Measurements from ENCODE around the gene GAB1. TPM values are rescaled to one million over a fixed set of nuclear protein-coding genes. Genes with fewer than 3 reads are reported as not detected.

Gene GAB1
- total and polyA plus RNA-seq, 2 donors (not counting 1 experiment from before 2014, with no cell fraction given) = 4.7 to 10.8 TPM

DNA sequence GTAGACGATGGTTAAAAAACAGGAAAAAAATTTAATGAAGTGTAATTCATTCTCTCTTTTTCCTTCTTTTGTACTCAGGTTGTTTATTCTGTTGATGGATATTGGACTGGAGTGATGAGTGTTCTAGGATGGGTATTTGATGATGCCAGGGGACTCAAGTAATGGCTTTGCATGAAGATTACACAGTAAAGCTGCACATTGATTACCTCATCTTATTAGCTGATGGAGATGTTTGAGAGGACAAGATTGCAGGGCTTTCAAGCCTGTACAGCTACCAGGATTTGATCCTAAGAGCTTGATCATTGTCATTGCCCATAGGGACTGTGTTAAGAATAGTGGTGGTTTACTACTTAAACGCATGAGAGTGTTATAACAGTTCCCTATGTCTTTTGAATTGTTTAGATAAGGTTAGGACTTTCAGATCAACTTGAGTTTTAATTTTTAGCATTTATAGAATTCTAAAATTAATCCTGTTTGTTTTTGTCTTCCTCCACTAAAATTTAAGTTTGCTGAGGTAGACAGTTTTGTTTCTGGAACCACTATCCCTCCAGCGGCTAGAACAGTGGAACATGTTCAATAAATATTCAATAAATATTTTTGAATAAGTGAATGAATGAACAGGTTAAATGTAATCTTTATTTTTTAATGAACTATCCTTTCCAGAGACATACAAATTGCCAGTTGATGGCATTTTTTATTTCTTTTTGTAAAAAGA is 58.2 kb downstream of the GAB1 start:
- Mint-ChIP-seq H3K9me3 (ENCODE audit: insufficient read depth) (no peaks in the 10 kb centered on the region), H3K4me3 (no peak overlapping the region), H3K27ac (no peak overlapping the region), H3K27me3 (peaks cover 6% of the 10 kb centered on the region), H3K4me1 (peaks cover 25% of the 10 kb centered on the region)
- no peak overlapping the region for H3K4me3 ChIP-seq (ENCODE audit: control extremely low read depth in 1 of 5, extremely low read depth in 1 of 5, insufficient read depth in 1 of 5, low read depth in 2 of 5, low read length in 4 of 5)
- no peak overlapping the region for H3K9ac ChIP-seq (ENCODE audit: low read length)
- no peaks in the 10 kb centered on the region for H4K20me1 ChIP-seq (ENCODE audit: control insufficient read depth, insufficient read depth, low read length, poor library complexity, severe bottlenecking)
- H3K36me3 ChIP-seq (replicated peaks in 1 of 2; ENCODE audit: control extremely low read depth in 1 of 2, control insufficient read depth in 1 of 2, extremely low read depth in 1 of 2, insufficient read depth in 2 of 2, low read length in 1 of 2) = peaks cover 0 to 3% of the 10 kb centered on the region in 2 experiments
- intact Hi-C loops (cut with micrococcal nuclease) = no loop called here
- POLR2A ChIA-PET = no interaction called here
- no peaks in the 10 kb centered on the region for H3K27me3 ChIP-seq (replicated peaks in 1 of 4; ENCODE audit: control extremely low read depth in 1 of 4, control insufficient read depth in 3 of 4, insufficient read depth in 4 of 4, low read length in 3 of 4)
- DNase-seq (no peak), ATAC-seq (ENCODE audit: low read depth) (no peak)
- no peak overlapping the region for H3K27ac ChIP-seq (ENCODE audit: low read length in 2 of 2)
- peaks cover 10 to 22% of the 10 kb centered on the region in 2 donors for H3K4me1 ChIP-seq (ENCODE audit: control insufficient read depth in 2 of 2, insufficient read depth in 2 of 2, low read length in 2 of 2)
- H3K9me3 ChIP-seq (ENCODE audit: control extremely low read depth in 1 of 3, control insufficient read depth in 2 of 3, insufficient read depth in 1 of 3, low read length in 2 of 3) = no peaks in the 10 kb centered on the region
- peaks cover 30% of the 10 kb centered on the region for H3K79me2 ChIP-seq (ENCODE audit: control insufficient read depth, insufficient read depth, low read length)
- H3K4me2 ChIP-seq (replicated peaks; ENCODE audit: low read depth, low read length, poor library complexity, severe bottlenecking) = no peak overlapping the region
- CTCF ChIA-PET = interaction anchor here (0.8 to 1.3 kb wide), 2 partner anchors 9 to 11 kb away, joined by 3 read pairs; no protein-coding TSS in a partner anchor
- no CpG with 5 or more reads among the region's 3 CpGs for WGBS (ENCODE audit: insufficient coverage)
- no peak for TF ChIP-seq EZH2 (IDR thresholded peaks at IDR 0.05; ENCODE audit: borderline replicate concordance, insufficient read depth, low read depth, low read length, poor library complexity, severe bottlenecking)
- TF ChIP-seq, protein P1, sequence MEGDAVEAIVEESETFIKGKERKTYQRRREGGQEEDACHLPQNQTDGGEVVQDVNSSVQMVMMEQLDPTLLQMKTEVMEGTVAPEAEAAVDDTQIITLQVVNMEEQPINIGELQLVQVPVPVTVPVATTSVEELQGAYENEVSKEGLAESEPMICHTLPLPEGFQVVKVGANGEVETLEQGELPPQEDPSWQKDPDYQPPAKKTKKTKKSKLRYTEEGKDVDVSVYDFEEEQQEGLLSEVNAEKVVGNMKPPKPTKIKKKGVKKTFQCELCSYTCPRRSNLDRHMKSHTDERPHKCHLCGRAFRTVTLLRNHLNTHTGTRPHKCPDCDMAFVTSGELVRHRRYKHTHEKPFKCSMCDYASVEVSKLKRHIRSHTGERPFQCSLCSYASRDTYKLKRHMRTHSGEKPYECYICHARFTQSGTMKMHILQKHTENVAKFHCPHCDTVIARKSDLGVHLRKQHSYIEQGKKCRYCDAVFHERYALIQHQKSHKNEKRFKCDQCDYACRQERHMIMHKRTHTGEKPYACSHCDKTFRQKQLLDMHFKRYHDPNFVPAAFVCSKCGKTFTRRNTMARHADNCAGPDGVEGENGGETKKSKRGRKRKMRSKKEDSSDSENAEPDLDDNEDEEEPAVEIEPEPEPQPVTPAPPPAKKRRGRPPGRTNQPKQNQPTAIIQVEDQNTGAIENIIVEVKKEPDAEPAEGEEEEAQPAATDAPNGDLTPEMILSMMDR (IDR thresholded peaks at IDR 0.05) = no peak
- no peak overlapping the region for H2AFZ ChIP-seq (ENCODE audit: insufficient read depth, low read depth, low read length, poor library complexity, severe bottlenecking)

GRCh38 chr4:143396695-143397094 is 60.0 kb downstream of the GAB1 start:
- TF ChIP-seq EZH2 (IDR thresholded peaks at IDR 0.05; ENCODE audit: borderline replicate concordance, insufficient read depth, low read depth, low read length, poor library complexity, severe bottlenecking) = no peak
- TF ChIP-seq, protein P1 (IDR thresholded peaks at IDR 0.05) = no peak
- no peak overlapping the region for H3K9ac ChIP-seq (ENCODE audit: low read length)
- ChIA-PET CTCF (interaction anchor here (0.8 to 1.6 kb wide), 5 partner anchors 10 to 21 kb away, joined by 3 to 4 read pairs (median 4); no protein-coding TSS in a partner anchor), POLR2A (no interaction called here)
- no peak overlapping the region for H2AFZ ChIP-seq (ENCODE audit: insufficient read depth, low read depth, low read length, poor library complexity, severe bottlenecking)
- peaks cover 34% of the 10 kb centered on the region for H3K79me2 ChIP-seq (ENCODE audit: control insufficient read depth, insufficient read depth, low read length)
- no peak overlapping the region for H3K4me3 ChIP-seq (ENCODE audit: control extremely low read depth in 1 of 5, extremely low read depth in 1 of 5, insufficient read depth in 1 of 5, low read depth in 2 of 5, low read length in 4 of 5)
- no peaks in the 10 kb centered on the region for H3K9me3 ChIP-seq (ENCODE audit: control extremely low read depth in 1 of 3, control insufficient read depth in 2 of 3, insufficient read depth in 1 of 3, low read length in 2 of 3)
- ATAC-seq (ENCODE audit: low read depth) = no peak
- Mint-ChIP-seq H3K27me3 (peaks cover 6% of the 10 kb centered on the region), H3K4me1 (peaks cover 14% of the 10 kb centered on the region), H3K4me3 (no peak overlapping the region), H3K27ac (no peak overlapping the region), H3K9me3 (ENCODE audit: insufficient read depth) (no peaks in the 10 kb centered on the region)
- no peak for DNase-seq
- peaks cover 0 to 3% of the 10 kb centered on the region in 2 experiments for H3K36me3 ChIP-seq (replicated peaks in 1 of 2; ENCODE audit: control extremely low read depth in 1 of 2, control insufficient read depth in 1 of 2, extremely low read depth in 1 of 2, insufficient read depth in 2 of 2, low read length in 1 of 2)
- H3K4me2 ChIP-seq (replicated peaks; ENCODE audit: low read depth, low read length, poor library complexity, severe bottlenecking) = no peak overlapping the region
- H3K4me1 ChIP-seq (ENCODE audit: control insufficient read depth in 2 of 2, insufficient read depth in 2 of 2, low read length in 2 of 2) = peaks cover 0 to 11% of the 10 kb centered on the region in 2 donors
- WGBS (ENCODE audit: insufficient coverage) = no CpG with 5 or more reads among the region's 1 CpG
- intact Hi-C loops (cut with micrococcal nuclease) = no loop called here
- H4K20me1 ChIP-seq (ENCODE audit: control insufficient read depth, insufficient read depth, low read length, poor library complexity, severe bottlenecking) = no peaks in the 10 kb centered on the region
- no peak overlapping the region for H3K27ac ChIP-seq (ENCODE audit: low read length in 2 of 2)
- no peaks in the 10 kb centered on the region for H3K27me3 ChIP-seq (replicated peaks in 1 of 4; ENCODE audit: control extremely low read depth in 1 of 4, control insufficient read depth in 3 of 4, insufficient read depth in 4 of 4, low read length in 3 of 4)
